Suppressor macrophage treated with lipopolysaccharide for 1 hour (primary cell): ENCODE data around the gene NTHL1.

ENCODE experiments used
- DNase-seq, 3 donors: peaks; one replicate each; pipeline ENCODE4 v3.0.0-alpha.2; 2020 to 2022

NTHL1 gene

DNA sequence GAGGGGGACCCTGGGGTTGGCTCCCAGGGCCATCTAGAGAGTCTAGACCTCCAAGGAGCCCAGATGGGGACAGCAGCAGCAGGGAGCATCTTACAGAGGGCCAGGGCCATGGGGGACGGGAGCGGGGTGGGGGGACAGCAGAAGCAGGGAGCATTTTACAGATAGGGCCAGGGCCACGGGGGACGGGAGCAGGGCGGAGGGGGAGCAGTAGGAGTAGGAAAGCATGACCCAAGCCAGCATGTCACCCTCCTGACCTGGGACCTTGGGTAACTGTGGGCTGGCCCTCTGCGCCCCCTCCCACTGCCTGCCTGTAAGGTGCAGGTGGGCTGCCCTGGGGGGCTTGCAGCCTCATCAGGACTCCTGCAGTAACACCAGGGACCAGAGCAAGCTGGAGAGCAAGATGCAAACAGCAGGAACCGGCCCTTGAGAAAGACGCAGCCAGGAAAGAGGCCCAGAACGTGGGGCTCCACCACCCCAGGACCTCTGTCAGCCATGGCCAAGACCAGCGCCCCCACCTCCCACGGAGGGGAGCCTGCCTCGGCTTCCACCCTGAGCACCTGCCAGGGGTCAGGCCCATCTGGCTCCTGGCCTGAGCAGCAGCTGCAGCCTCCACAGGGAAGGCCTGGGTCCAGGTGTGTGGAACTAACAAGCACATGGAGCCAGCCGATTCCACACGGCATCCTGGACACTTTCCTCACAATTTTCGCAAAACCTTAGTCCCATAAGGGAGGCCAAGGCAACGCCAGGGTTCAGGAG lies 40.4 kb downstream of the NTHL1 start:
- DNase-seq: no peak

DNA sequence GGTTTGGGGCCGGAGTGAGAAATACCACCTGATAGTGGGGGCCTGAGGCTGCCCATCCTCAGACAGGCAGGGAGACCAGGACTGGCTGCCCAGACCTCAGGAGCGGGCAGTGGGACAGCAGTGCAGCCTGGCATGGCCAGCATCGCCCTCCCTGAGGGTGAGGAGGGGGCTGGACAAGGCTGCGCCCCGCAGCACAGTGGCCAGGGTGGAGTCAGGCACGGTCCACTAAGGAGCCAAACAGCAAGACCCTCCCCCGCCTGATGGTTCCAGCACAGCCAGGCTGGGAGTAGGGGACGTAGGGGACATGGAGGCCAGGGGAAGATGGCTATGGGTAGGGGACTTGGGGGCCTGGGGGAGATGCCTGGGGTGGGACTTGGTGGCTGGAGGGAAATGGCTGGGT lies 41.3 kb downstream of the NTHL1 start:
- DNase-seq: no peak

DNA sequence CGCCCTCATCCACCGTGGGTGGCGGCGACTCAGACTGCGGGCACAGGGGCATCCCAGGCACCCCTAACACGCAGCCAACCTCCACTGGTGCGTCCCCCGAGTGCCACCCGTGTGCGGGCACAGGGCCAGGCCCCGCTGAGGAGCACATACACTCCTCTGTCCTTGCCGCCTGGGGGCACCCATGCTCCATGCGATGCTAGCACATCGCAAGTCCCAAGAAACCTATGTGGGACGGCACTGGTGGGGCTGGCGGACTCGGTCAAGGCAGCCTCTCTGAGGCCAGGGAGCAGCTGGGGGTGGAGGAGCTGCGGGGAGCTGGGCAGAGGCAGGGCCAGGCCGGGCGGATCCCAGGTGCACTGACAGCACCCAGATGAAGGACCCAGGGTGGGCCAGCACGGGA lies 42.0 kb downstream of the NTHL1 start:
- DNase-seq: peak; percentile 51 to 83 (median 71)

DNA sequence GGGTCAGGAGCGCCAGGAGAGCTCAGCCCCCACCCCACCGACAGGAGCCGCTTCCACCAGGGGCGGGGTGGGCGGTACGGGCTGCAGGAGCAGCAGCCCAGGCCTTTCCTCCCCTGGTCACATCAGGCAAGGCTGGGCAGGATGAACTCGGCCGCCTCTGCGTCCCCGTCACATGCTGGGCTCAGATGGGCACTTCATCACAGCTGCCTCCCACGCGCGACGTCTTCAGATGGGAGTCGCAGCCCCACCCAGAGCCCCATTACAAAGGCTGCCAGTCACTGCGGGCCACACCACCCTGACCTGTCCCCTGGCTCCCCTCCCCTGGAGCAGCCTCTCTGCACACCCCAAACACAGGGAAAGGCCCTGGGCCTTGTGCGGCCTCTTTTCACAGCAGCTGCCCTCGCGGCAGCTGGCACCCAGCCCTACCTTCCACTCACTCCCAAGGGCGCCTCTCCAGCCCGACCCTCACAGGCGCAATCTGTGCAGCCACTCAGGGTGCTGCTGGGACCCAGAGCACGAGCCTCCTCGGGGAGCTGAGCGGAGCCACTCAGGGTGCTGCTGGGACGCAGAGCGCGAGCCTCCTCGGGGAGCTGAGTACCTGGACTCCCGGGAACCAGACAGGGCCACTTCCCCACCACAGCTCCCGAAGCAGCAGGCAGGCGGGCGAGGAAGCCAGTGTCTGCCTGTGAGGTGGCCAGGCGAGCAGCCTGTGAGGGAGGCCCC lies 42.7 kb downstream of the NTHL1 start:
- DNase-seq: peak in 2 of 3 donors; percentile 36 to 39

DNA sequence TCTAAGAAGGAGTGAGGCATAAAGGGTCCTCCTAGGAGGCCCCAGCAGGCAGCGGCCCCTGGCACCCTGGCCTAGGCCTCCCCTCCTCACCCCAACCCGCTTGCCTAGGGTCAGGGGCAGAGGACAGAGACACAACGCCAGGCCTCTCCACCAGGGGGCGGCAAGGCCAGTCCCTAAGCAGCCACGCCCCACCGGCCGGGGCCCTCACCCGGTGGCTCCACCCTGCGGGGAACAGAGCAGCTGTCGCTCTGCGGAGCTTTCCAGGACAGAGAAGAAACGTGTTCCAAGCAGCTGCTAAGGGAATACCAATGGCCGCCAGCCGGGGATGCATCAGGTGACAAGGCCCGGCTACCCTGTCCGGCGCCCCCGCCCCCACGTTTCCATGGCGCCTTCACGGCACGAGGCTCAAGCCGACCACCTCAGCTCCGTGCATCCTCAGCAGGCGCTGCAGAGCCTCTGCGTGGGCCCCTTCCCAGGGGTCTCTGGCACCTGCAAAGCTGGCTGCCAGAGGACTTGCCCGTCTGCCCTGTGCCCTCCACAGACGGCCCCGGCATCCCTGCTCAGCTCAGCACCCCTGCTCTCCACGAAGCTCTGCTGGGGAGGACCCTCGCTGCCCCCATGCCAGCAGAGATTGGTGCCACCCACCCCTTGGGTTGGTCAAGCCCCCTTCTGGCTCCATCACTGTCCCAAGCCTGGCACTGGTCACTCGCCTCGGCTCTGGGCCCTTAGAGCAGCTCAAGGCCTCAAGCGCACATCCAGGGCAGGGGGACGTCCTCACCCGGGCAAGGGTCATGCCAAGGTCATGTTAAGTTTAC lies 43.6 kb downstream of the NTHL1 start:
- DNase-seq: peak; percentile 95 to 99 (median 96)

DNA sequence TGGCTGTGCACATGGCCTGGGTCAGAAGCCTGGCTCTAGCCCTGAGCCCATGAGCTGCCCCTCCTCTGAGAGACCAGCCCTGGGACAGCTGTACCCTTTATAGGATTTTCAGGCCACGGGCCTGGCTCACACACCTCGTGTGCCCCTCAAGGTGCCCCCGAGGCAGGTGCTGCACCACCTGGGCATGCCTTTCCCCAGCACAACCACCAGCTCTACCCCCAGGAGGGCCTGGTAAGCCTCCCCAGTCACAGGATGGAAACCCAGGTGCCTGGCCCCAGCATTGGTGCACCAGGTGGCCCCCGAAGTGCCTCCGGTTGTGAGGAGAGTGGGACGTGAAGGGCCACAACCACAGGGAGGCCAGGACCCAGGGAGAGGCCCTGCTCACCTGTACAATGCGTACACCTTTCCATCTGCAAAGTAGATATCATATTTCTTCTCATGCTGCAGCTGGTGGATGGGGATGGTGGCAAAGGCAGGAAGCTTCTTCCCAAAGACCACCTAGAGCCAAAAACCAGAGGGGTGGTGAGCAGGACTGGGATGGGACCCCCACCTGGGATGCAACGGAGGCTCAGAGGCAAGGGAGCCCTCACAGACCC lies 44.3 kb downstream of the NTHL1 start:
- no peak for DNase-seq

DNA sequence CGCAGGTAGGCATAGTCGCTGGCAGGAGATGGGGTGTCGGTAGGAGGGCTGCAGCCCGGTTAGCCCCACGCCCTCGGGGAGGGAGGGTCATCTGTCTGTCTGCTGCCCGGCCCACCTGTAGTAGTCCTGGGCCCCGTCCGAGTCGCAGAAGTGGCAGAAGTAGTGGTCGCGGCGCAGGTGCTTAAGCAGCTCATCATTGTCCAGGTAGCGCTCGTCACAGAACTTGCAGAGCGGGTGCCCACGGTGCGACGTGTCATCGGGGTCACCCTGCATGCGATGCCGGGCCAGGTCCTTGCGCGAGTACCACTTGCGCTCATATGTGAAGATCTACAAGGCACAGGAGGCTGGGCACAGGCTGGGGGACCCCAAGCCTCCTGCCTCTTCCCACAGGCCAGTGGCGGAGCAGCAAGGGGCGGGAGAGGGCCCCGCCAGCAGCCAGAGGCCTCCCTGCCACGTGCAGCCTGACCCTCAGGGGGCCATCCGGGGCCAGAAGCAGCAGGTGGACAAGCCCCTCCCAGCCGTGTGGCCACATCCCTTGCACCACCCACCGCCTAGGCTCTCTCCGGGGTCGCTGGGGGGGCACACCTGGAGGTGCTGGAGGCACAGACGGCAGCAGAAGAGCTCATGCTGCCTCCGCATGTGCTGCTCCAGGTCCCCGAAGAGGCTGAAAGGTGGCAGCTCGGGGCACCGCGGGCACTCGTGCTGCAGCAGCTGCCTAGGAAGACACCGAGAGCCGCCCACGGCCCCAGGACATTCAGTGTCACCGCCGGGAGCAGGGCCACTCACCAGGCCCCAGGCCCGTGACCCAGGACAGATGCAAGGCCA lies 45.0 kb downstream of the NTHL1 start:
- no peak for DNase-seq

DNA sequence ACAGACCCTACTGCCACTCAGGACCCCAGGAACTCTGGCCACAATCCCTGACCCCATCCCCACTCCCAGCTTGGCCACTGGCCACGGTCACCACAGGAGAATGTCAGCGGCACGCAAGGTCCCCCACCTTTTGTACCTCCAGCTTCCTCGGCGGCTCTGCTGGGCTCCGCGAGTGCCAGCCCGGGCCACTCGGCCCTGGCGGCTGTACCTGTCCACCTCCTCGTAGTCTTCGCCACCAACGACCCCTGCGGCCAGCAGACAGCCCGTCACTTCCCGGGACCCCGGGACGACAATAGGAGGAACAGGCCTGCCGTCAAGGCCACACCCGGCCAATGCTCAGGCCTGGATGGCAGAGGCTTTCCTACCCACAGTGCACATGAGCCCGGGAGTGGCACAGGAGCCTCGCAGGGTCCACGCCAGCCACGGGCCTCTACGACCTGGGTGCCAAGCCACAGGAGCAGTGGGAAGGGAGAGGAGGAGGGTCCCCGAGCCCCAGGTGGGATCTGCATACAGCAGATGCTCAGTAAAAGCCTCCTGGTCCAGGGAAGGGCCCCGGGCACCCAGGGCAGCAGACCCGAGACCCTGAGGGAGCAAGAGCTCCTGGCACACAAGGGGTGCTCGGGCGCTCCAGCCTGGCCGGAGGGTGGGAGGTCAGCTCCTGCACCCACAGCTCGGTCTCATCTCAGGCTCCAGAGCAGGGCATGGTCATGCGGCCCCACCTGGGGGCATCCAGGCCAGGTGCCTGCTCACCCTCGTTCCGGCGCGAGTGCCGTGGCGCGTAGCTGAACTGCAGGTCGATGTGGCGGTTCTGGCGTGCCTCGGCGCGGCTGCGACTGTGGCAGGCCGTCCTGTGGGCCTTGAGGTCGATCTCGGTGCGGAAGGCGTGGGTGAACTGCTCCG lies 45.9 kb downstream of the NTHL1 start:
- no peak for DNase-seq

DNA sequence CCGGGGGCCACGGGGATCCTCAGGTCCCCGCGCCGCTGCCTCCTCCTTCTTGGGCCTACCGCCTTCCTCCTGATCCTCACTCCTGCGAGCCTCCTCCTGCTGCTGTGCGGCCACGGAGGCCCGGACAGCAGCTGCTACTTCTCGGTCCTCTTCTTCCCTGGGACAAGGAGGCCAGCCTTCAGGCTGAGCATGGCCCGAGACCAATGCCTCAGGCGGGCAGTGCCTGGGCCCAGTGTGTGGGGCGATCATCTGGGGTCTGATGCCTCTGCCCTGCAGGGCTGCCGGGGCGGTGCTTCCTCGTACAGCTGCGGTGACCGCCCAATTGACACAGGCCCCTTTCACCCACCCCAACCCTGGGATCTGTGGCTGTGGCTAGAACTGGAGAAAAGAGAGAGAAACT lies 46.6 kb downstream of the NTHL1 start:
- DNase-seq: no peak

DNA sequence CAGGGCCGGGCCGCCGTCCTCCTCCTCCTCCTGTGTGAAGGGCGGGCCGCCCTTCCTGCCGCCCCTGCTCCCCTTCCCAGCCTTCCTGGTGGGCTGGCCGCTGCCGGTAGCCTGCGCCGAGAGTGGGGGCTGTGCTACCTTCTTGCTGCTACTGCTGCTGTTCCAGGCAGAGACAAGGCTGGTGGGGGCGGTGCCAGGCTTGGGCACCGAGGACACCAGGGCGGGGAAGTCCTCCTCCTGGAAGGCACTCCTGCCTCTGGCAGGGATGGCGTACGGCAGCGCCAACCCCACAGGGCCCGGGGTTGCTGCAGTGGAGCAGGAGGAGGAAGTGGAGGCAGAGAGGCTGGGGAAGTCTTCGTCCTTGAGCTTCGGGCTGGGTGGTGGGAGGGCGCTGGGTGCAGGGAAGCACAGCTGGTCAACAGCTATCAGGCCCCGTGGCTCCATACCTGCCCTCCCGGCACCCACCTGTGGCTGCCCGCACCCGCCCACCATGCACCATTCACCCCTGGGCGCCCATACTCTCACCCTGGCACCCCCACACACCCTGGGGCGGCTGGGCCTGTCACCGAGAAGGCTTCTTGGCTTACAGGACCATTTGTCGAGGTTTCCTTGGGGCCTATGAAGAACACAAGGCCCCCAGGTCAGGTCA lies 47.6 kb downstream of the NTHL1 start:
- DNase-seq: no peak

DNA sequence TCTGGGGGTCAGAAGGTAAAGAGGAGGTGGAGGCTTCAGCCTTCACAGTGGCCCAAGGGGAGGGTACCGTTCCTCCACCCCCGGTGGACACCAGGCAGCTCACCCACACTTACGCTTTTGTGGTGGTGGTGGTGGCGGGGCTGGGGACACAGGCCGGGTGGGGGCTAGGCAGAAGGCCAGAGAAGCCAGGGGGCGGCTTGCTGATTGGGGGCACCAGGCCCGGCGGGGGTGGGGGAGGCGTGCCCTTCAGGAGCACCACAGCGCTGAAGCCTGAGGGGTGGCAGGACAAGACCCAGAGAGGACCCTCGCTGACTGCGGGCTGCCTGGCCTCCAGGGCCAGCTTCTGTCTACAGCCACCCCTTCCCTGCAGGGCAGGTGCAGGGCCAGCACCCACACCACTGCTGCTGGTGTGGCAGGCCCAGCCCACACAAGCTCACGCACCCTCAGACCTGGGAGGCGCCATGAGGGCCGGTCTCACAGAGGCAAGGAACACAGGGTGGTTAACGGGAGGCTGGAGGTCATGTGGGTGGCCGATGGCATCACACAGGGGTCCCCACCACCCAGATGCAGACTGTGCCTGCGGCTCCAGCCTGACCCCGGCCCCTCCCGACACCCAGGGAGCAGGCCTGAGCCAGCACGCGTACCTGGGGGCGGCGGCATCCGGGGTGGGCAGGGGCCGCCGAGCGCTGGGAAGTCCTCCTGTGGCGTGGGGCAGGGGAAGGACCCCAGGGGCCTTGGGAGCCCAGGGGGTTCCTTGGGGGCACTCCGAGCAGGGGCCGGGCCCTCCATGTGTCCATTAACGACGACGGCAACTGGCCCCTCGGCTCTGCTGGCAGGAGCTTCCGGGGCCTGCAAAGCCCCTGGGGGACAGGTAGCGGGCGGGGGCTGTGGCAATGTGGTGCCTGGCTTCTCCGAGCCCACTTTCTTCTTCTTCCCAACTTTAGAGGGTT lies 48.5 kb downstream of the NTHL1 start:
- no peak for DNase-seq

DNA sequence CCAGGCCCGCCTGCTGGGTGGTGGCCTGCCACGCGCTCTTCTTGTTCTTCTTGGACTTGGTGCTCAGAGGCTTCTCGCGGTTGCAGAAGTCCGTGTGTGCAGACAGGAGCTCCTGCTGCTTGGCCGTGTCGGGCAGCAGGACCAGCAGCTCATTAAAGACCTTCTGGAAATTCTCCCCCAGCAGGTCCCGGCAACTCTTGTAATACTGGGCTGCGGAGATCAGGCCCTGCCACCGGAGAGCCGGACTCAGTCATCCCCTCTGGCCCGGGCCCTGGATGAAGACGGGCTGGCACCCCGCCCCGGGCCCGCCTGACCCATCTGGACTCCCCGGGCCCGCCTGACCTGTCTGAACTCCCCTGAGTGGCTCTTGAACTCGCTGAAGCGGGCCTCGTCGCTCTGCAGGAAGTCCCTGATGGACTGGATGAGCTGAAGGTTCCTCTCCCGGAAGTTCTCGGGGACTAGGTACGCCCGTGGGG lies 49.2 kb downstream of the NTHL1 start:
- DNase-seq: no peak

DNA sequence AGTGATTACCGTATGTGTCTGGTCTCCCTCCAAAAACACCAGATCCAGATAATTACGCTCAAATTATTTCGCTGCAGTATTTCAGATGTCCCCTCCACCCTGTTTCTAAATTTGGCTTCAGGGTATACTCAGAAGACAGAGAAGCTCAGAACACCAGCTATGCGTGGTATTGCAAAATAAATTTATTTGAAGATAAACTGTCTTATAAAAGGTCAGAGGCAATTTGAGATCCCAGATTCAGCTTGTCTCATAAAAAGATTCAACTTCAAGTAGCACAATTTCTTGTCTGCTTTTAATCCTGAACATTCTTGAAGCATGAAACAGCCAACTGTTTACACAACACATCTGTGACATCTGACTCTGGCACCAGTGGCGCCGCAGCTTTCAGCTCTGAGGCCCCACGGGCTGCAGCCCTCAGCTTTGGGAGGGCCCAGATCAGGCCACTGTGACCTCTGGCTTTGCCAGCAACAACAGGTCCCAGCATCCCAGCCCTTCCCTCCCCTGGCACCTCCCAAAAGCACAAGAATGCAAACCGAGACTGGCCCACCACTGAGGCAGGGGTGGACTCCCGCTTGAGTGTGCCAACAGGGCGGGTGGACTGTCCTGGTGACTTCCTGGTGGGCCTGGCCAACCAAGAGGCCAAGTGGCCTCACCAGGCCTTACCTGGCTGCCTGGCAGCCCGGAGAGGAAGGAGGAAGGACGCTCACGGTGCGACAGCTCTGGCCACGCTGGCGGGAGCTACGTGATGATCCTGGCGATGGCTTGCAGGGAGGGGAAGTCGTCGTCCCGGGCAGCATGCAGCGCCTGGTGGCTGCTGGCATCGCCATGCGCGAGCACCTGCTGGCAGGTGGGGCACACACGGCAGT lies 49.9 kb downstream of the NTHL1 start:
- DNase-seq: no peak

DNA sequence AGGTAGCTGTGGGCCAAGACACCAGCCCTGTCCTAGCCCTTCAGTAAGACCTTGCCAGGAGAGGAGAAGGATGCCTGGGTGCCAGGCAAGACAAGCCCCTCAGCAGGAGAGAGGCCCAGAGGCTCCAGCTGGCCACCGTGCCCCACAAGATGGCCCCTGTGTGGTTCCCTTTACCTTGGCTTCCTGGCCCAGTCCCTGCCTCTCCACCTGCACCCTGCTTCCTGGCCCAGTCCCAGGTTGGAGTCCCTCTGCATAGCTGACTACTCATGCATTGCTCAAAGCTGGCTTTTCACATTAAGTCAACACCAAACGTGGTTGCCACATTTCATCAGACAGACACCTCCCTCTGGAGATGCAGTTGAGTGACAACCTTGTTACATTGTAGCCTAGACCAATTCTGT lies 53.9 kb downstream of the NTHL1 start:
- DNase-seq: peak in 2 of 3 donors; percentile 43 to 53

DNA sequence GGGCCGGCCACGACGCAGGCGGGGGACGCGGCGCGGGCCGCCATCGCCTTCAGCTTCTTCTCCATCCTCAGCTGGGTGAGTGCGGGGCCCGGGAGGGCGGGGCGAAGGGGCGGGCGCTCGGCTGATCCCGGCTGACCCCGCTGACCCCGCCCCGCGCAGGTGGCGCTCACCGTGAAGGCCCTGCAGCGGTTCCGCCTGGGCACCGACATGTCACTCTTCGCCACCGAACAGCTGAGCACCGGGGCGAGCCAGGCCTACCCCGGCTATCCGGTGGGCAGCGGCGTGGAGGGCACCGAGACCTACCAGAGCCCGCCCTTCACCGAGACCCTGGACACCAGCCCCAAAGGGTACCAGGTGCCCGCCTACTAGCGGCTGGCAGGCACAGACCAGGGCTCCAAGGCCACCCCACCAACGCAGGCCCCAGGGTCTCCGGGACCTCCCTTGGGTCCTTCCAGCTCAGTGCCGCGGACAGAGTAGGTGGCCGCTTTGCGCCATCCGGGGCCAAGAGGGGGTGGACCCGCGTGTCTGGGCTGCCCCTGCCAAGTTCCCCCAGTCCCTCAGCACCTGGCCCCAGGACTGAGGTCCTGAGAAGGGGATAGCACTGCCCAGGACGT lies 54.8 kb downstream of the NTHL1 start:
- no peak for DNase-seq

DNA sequence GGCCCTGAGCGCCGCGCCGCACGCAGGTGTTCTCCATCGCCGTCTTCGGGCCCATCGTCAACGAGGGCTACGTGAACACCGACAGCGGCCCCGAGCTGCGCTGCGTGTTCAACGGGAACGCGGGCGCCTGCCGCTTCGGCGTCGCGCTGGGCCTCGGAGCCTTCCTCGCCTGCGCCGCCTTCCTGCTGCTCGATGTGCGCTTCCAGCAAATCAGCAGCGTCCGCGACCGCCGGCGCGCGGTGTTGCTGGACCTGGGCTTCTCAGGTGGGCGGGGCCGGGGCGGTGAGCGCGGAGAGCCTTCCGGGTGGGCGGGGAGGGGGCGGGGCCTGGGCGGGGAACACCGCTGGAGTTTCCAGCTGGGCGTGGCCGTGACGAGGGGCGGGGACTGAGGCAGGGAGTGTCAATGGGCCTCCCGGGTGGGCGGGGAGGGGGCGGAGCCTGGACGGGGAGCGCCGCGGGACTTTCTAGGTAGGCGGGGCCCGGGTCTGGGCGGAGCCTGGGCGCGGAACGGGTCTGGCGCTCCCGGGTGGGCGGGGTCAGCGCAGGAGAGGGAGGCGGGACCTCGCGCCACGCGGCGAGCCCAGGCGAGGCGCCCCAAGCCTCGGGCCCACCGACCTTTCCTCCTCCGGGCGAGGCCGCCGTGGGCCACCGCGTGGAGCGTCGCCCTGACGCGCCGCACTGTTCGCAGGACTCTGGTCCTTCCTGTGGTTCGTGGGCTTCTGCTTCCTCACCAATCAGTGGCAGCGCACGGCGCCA lies 55.5 kb downstream of the NTHL1 start:
- DNase-seq: peak; percentile 96 to 100 (median 99)

DNA sequence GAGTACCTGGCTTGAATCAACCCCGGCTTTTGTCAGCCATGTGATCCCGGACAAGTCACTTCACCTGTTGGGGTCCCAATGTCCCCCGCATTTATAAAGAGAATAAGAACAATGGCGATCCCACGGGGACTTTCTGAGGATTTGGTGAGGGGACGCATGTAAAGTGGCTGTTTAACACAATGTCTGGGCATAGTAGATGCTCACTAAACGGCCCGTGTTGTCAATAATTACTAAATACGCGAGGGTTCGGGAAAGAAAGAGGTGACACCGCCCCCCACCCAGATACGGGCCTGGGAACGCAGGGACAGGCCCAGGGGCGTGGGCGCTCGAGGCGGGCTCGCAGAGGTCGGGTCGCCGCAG lies 56.1 kb downstream of the NTHL1 start:
- no peak for DNase-seq
